HG02763 (cell line): ENCODE measurements around the gene PSMA7.
"Not testable (repeated sequence)": the region's sequence is repeated elsewhere in the genome, so short reads cannot be mapped to it uniquely, and the experiment has no call there.

Experiments used
- ATAC-seq: cut with Tn5 transposase; IDR thresholded peaks from one replicate; pipeline ENCODE4 v1.9.1; 2021; ENCODE audit warnings: mild to moderate bottlenecking, moderate library complexity; ENCODE audit not compliant: unreplicated experiment

Gene PSMA7

DNA sequence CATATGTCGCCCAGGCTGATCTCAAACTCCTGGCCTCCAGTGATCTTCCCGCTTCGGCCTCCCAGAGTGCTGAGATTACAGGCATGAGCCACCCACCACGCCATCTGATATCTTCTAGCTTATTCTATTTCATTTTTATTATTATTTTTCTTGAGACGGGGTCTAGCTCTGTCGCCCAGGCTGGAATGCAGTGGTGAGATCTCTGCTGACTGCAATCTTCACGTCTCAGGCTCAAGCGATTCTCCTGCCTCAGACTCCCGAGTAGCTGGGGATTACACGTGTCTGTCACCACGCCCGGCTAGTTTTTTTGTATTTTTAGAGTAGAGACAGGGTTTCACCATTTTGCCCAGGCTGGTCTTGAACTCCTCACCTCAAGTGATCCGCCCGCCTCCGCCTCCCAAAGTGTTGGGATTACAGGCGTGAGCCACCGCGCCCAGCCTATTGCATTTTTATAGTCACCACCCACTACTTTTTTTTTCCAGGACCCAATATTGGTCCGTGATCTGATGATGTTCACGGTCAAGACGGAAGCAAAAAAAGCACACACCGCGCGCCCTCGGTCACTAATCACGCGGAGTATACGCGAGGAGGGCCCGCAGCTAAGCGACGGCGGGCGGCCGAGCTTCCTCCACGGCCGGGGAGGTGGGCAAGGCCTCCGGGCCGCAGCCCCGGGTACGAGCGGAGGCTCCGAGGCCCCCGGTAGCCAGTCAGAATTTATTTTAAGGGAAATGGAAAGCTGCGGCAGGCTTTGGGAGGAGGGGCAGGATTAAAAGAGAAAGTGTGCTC lies 22.0 kb downstream of the PSMA7 start:
- ATAC-seq = peak; percentile 2

DNA sequence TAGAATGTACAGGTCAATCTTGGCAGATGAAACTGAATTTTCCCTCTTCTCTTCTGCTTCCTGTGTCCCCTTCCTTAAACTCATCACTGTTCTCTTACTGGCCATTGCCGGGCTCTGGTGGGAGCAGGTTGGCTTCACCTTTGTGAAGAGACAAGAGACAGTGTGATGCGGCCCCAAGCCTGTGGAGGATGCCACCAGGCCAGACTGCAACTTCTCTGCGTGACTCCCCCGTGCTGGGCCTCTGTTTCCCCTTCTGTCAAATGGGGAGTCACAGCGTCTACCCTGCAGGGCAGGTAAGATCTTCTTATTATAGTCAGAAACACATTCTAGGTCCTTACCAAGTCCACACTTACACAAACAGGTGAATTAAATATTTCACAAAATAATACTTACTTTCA lies 22.8 kb downstream of the PSMA7 start:
- ATAC-seq = no peak

DNA sequence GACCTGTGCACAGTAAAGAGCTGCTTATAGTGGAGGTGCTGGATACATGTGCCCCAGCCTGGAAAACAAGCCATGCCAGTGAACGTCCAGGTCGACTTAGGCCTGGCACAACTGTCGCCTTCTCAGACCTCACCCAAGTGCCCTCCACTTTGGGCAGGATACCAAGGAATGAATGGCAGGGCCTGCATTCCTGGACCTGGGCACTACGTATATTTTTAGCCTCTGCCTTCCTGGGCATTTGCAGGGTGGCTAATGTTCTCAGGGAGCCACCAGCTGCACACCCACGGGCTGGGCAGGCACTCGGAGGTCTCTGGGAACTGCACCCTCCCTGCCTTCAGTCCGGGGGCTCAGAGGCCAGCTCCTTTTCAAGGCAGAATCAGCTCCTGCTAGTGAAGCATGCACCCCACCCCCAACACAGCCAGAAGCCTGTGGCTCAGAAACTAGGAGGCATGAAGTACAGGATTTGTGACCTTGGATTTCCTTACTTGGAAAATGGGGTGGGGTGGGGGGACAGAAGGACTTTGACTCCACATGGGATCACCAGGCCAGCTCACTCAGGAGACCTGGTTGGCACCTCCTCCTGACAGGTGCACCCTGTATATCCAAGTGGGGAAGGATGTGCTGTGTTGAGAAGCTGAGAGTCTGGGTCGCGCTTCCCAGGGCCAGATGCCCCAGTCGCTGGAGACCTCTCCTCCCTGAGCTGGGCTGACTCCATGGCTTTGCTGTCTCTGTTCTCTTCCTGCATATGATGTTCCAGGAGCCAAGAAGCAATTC lies 23.4 kb downstream of the PSMA7 start:
- ATAC-seq = no peak

DNA sequence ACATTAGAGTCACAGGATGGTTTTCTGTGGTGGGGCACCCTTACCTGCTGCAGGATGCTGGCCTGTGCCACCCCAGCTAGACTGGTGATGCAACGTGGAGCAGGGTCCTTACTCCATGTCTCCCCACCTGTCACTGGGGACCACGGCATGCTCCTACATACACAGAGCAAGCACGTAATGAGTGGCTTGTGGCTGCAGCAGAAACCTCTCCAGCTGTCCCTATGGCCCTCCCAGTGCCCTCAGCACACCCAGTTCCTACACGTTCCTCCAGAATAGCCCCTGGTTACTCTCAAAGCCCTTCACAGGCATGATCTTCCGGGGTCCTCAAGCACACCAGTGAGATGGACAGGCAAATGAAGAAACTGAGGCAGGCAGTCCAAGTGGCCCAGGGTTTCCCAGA lies 24.1 kb downstream of the PSMA7 start:
- ATAC-seq = no peak

DNA sequence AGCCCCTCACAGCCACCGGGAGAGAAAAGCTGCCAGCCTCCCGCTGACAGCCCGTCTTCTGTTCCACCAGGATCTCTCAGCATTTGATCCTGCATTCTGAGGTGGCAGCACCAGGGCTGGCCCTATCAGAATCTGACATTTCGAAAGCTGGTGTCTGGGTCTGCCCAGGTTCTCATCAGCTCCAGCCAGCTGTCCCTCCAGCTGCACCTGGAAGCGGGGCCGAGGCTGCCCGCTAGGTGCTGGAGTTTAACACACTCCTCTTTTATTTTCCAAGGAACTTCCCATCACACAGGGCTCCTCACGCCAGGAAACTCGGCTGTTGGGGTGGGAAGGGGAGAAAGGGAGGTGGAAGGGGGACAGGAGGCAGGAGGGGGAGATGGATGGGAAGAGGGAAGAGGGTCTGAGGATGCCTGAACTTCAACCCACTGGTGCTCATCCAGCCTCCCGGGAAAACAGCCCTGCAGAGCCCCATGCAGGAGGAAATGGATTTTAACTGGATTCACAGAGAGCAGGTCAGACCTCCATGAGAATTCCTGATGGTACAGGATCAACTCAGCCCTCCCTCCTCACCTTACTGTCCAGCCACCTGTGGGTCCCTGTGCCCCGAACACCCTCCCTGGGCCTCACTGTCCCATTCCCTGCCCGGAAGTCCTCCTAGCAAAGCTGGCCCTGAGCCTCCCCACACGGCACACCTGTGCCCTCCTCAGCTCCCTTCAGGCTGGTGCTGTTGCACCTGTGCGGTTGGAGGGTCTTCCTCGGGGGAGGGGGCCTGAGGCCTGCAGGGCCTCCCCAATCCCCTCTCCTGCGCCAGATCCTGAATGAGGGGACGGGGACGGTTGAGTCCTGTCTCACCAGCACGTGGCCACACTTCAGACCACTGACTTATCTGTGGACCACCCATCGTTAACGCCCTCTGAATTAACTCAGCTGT lies 24.8 kb downstream of the PSMA7 start:
- no peak for ATAC-seq

DNA sequence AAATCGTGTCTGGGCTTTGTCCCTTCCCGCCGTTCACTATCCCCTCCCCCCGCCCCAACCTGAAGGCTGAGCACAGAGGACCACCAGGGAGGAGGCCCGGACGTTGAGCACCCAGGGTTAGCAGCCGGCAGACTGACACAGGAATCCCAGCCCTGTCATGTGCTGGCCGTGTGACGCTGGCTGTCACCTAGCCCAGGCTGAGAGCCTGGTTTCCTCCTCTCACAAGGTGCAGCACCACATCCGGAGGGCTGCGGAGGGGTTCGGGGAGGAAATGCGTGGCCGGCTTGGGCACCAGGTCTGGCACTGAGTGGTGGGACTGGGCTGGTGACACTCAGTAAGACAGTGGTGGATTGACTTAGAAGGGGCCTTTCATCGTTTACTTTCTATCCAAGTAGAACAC lies 25.5 kb downstream of the PSMA7 start:
- no peak for ATAC-seq

DNA sequence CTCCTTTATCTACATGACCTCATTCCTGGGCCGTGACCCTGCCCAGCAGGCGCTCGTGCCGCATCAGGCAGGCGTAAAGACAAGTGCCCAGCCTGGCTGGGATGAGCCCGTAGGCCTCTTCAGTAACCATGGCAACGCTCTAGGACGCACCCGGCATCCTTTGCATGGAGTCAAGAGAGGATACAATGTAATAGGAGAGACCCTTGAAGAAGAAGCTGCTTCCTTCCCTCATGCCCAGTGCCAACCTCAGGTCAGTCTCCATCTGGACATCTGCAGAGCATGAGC lies 25.9 kb downstream of the PSMA7 start:
- ATAC-seq = no peak

DNA sequence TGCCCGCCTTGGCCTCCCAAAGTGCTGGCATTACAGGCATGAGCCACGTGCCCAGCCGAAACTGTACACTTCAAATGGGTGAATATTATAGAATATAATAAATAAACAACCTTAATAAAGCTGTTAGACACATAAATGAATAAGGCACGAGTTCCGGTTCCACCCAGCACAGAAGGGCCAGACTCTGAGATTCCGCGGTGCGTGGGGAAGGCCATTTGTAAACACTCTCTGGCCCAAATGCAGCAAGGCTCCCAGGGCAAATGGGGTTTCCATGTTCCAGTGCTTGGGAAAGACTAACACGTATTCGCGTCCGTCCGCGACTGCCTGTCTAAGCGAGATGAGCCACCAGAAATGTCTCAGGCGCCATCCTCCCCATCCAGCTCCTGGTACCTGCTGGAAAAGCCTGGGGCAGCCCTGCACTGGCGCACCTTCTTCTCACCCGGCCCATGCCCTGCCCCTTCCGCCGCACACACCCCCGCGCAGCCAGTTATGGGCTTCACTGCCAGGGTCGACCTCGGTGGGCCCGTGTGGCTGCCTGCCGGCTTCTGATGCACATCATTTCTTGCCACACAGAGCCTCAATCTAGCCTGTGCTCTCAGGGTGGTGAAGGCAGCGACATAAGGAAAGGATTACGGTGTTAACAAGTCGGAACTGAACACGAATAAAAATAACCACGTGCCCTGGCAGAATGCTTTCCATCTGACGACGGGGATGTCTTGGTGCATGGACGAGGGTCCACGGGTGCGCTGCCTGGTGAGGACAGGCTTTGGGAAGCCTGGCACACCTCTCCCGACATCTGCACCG lies 26.4 kb downstream of the PSMA7 start:
- ATAC-seq = no peak

DNA sequence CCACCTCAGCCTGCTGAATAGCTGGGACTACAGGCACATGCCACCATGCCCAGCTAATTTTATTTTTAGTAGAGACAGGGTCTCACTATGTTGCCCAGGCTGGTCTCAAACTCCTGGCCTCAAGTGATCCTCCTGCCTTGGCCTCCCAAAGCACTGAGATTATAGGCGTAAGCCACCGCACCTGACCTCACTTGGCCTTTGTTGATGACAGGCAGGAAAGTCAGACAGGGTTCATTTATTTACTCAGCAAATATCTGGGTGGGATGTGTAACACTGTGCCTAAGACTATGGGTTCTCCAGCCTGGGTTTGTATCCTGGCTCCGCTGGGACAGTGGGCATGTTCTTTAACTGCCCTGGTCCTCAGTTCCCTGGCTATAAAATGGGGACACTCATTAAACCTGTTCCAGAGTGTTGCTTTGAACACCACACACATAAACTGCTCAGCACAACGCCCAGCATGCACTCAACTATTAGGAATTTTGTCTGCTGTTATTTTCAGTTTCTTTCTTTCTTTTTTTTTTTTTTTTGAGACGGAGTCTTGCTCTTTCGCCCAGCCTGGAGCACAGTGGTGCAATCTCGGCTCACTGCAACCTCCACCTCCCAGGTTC lies 27.3 kb downstream of the PSMA7 start:
- ATAC-seq = not testable (repeated sequence)

DNA sequence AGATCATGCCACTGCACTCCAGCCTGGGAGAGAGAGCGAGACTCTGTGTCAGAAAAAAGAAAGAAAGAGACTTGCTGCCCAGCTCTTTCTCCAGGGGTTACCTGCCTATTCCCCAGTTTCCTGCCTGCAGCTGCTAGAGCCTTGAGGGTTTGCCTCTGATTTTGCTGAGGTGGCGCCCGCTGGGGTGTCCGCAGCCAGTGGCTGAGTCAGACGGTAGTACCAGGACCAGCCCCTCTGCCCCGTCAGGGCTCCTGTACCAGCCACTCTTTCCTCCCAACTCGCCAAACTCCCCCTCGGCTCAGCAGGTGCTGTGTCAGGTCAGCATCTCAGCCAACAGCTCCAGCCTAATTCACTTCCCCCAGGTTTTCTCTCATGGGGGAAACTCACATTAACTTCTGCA lies 28.3 kb downstream of the PSMA7 start:
- ATAC-seq = no peak

DNA sequence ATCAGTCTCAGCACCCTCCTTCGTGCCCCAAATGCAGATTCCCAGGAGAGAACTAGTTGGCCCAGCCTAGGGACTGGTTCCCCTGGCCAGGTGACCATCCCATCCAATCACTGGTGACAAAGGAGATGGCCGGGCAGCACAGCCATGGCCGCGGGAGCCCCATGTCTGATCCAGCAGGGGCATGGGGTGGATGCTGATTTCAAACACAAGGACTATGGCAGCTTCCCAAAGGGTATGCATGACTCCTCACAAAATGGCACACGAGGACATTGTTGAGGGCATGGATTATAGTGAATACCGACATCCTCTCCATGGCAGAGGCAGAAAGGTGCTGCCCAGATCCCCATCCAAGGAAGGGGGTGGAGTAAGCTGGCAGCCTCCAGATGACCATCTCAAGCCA lies 30.8 kb downstream of the PSMA7 start:
- no peak for ATAC-seq

DNA sequence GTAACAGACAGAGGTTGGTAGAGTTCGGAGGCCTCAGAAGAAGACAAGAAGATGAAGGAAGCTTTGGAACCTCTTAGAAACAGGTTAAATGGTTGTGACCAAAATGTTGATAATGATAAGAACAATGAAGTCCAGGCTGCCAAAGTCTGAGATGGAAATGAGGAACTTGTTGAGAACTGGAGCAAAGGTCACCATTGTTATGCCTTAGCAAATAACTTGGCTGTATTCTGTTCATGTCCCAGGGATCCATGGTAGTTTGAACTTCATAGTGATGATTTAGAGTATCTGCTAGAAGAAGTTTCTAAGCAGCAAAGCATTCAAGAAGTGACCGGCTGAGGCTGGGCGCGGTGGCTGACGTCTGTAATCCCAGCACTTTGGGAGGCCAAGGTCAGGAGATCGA lies 32.0 kb downstream of the PSMA7 start:
- no peak for ATAC-seq

DNA sequence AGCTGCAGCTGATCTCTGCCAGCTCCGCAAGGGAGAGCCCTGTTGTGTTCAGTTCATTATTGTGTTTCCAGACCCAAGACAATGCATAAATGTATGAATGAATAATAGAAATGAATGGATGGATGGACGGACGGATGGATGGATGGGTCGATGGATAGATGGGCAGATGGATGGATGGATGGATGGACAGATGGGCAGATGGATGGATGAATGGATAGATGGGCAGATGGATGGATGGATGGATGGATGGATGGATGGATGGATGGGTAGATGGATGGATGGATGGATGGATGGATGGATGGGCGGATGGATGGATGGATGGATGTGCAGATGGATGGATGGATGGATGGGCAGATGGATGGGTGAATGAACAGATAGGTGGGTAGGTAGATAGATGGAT lies 37.6 kb downstream of the PSMA7 start:
- ATAC-seq = no peak

DNA sequence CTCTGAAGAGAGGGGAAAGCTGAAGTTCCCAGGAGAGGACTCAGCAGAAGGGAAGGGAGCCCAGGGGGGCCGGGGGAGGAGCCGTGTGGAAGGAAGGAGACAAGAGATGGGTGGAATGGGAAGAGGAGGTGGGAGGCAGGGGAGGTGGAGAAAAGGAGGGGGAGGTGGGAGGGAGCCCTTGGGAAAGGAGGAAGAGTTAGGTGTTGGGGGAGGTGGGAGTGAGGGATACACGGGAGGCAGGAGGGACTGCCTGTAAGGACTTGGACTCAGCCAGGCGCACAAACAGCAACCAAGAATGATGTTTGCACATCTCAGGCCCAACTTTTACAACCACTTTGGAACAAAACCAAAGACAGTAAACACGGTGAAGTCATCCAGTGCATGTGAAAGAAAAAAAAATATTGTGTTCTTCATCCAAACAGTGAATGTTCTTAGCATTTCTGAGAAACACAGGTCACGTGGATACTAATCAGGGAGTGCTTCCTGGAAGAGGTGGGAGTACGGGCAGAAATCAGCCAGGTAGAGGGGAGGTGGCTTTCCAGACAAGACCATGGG lies 38.3 kb downstream of the PSMA7 start:
- ATAC-seq = no peak

DNA sequence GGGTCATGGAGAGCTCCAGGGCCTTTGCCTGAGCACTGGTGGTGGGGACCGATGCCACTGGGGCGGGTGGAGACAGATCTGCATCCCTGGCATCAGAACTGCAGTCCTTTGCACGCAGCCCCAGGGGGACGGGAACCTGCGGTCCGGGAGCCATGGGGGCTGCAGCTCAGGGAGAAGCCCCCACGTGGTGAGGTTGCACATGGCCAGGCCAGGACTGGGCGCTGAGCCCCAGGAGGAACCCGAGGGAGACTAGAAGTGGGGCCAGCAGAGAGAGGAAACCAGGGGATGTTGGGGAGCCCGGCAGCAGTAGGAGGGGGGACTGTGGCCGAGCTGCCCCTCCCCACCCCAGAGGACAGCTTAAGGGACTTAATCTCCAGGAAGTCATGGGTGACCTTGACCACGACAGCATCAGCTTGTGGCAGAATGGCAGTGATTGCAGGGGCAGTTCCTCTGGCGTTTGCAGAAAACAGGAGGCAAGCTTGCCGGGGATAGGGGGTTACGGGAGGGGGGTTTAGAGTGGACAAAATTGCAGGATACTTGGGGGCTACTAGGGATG lies 38.9 kb downstream of the PSMA7 start:
- no peak for ATAC-seq

DNA sequence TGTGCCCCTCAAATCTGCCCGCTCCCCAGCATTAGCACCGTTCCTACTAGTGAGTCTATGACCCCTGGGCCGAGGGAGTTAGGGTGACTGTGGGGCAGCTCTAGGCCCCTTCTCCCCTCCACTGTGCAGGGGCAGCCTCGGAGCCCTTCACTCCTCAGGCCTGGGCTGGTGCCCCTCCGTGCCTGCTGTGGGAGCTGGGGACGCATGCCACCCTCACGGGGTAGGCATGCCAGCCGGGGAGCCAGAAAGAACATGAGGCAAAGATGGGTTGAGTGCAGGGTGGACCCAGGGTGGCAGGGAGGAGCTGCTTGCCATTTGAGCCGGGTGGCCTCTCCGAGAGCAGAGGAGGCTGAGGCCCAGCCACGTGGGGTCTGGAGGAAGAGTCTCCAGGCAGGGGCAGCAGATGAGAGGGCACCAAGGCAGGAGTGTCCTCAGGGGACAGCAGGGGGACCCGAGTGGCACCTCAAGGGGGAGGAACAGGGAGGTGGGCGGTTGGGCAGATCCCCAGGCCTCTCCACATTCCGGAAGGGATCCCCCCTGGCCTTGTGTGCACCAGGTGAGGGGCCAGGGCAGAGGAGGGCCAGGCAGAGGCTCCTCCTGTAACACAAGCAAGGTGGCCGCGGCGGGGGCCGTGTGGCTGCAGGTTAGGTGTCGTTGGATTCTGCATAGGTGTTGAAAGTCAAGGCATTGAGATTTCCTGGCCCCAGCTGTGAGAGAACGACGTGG lies 39.5 kb downstream of the PSMA7 start:
- ATAC-seq = no peak

DNA sequence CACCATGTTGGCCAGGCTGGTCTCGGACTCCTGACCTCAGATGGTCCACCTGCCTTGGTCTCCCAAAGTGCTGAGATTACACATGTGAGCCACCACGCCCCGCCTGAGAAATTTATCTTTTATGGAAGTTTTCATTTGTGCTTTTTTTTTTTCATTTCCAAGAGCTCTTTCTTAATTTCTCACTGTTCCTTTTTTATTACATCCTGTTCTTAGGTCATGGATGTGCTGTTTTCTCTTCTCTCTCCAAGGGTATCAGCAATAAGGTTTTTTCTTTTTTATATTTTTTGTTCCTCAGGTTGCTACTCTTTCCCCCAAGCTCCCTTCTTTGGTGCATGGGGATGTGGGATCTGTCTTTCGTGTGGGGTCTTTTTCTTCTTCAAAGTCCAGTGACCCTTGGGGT lies 42.1 kb downstream of the PSMA7 start:
- ATAC-seq = no peak

DNA sequence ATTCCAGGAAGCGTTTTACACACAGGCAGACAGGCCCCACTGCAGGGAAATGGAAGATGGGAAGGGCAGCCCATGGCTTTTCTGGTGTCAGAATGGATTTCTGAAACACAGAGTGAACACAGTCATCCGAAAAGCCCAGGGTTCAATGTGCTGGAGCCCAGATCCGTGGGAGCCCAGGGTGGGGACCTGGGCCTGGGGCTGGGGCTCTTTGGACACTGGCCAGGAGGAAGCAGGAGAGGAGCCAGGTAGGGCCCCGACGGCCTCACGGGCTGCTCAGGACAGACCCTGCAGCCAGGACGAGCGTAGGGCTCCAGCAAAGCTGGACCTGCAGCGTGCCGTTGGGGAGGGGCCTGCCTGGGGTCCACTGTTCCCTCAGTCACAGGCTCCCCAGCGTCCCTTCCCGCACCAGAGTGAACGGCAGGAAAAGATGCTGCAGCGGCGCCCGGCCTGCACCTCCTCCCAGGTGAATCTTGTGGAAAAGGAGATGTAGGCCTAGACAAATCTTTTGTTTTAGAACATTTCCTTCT lies 45.2 kb downstream of the PSMA7 start:
- ATAC-seq = no peak
